ENCODE data around the gene SYNE1.
"Not testable (repeated sequence)": the region's sequence is repeated elsewhere in the genome, so short reads cannot be mapped to it uniquely, and the experiment has no call there.

Gene SYNE1

DNA sequence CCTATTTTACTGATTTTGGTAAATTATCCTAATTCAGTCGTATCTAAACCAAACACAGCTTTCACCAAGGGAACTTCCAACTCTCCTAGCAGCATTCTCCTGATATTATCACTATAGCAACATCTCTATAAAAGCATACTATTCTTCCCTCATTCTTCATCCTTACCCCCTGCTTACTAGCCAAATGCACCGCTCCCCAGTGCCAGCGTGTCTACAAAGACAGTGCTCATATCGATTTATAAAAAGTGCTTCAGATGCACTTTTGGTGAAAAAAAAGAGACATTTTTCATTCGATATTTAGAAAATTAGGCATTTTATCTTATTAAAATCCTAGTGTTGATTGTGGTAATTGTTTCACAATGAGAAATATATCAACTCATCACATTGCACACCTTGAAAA, 74.0 kb downstream of the SYNE1 start:
- Histone ChIP-seq H3K14ac (ENCODE audit: low read length) (no peak overlapping the region), H3K27me3 (ENCODE audit: insufficient read depth, low read length) (no peaks in the 10 kb centered on the region), H3K4me1 (ENCODE audit: control insufficient read depth in 1 of 2, insufficient read depth in 2 of 2, low read length in 2 of 2) (no peaks in the 10 kb centered on the region), H3K4me3 (ENCODE audit: low read depth, low read length) (no peak overlapping the region), H2BK5ac (ENCODE audit: low read depth, low read length, poor library complexity) (no peak overlapping the region), H3K18ac (ENCODE audit: low read length) (no peak overlapping the region), H2AK5ac (ENCODE audit: low read length) (no peak overlapping the region), H3K9me3 (ENCODE audit: insufficient read depth, low read depth, low read length) (no peaks in the 10 kb centered on the region), H4K91ac (ENCODE audit: low read depth, low read length) (no peak overlapping the region), H3K27ac (ENCODE audit: low read depth, low read length) (no peak overlapping the region), H3K9ac (ENCODE audit: low read length) (no peak overlapping the region), H2BK120ac (ENCODE audit: insufficient read depth, low read length, poor library complexity) (no peak overlapping the region), H4K8ac (ENCODE audit: low read depth, low read length) (no peak overlapping the region), H3K4ac (ENCODE audit: low read depth, low read length) (no peak overlapping the region), H2AFZ (ENCODE audit: insufficient read depth, low read length, poor library complexity) (no peak overlapping the region), H3K79me1 (ENCODE audit: low read length) (no peaks in the 10 kb centered on the region), H3K79me2 (ENCODE audit: control insufficient read depth, insufficient read depth, low read length, poor library complexity) (no peaks in the 10 kb centered on the region), H3K4me2 (ENCODE audit: low read length) (no peak overlapping the region), H4K12ac (ENCODE audit: low read depth, low read length) (no peak overlapping the region), H3K36me3 (ENCODE audit: control insufficient read depth in 1 of 2, insufficient read depth in 2 of 2, low read length in 2 of 2) (no peaks in the 10 kb centered on the region), H3K23ac (ENCODE audit: low read length) (no peak overlapping the region), H2BK12ac (ENCODE audit: low read length) (no peak overlapping the region)
- DNase-seq, result no peak
- no CpG with 5 or more reads among the region's 5 CpGs for WGBS (ENCODE audit: extremely low coverage, insufficient coverage, insufficient read length)

DNA sequence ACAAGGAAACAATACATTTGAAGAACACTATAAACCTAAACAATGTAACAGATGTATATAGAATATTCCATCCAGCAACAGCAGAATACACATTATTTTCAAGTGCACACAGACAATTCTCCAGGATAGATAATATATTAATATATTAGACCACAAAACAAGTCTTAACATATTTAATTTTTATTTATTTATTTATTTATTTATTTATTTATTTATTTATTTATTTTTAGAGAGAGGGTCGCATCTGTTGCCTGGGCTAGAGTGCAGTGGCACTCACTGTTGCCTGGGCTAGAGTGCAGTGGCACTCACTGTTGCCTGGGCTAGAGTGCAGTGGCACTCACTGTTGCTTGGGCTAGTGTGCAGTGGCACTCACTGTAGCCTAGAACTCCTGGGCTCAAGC, 78.4 kb downstream of the SYNE1 start:
- H3K27ac ChIP-seq (ENCODE audit: low read depth, low read length); H3K4me1 ChIP-seq (ENCODE audit: control insufficient read depth in 1 of 2, insufficient read depth in 2 of 2, low read length in 2 of 2); H3K27me3 ChIP-seq (ENCODE audit: insufficient read depth, low read length); H4K91ac ChIP-seq (ENCODE audit: low read depth, low read length); H3K36me3 ChIP-seq (ENCODE audit: control insufficient read depth in 1 of 2, insufficient read depth in 2 of 2, low read length in 2 of 2); H2AFZ ChIP-seq (ENCODE audit: insufficient read depth, low read length, poor library complexity); H3K79me1 ChIP-seq (ENCODE audit: low read length); H4K12ac ChIP-seq (ENCODE audit: low read depth, low read length); H2BK5ac ChIP-seq (ENCODE audit: low read depth, low read length, poor library complexity); H3K18ac ChIP-seq (ENCODE audit: low read length); H2AK5ac ChIP-seq (ENCODE audit: low read length); H3K79me2 ChIP-seq (ENCODE audit: control insufficient read depth, insufficient read depth, low read length, poor library complexity); H2BK120ac ChIP-seq (ENCODE audit: insufficient read depth, low read length, poor library complexity); H3K4me2 ChIP-seq (ENCODE audit: low read length); H3K4ac ChIP-seq (ENCODE audit: low read depth, low read length); H3K9me3 ChIP-seq (ENCODE audit: insufficient read depth, low read depth, low read length); H3K4me3 ChIP-seq (ENCODE audit: low read depth, low read length); H3K23ac ChIP-seq (ENCODE audit: low read length); H3K14ac ChIP-seq (ENCODE audit: low read length); H4K8ac ChIP-seq (ENCODE audit: low read depth, low read length); DNase-seq; H3K9ac ChIP-seq (ENCODE audit: low read length); H2BK12ac ChIP-seq (ENCODE audit: low read length): not testable (repeated sequence)
- no CpG with 5 or more reads among the region's 1 CpG for WGBS (ENCODE audit: extremely low coverage, insufficient coverage, insufficient read length)

DNA sequence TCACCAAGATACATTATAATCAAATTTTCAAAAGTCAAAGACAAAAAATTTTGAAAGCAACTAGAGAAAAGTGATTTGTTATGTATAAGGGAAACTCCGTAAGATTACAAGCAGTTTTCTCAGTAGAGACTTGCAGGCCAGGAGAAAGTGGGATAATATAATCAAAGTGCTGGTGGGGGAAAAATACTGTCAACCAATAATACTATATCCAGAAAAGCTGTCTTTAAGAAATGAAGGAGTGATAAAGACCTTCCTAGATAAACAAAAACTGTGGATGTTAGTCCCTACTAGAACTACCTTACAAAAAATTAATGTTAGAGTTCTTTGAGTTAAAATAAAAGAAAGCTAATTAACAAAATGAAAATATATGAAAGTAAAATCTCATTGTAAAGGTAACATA, 79.7 kb downstream of the SYNE1 start:
- no peak overlapping the region for H3K4ac ChIP-seq (ENCODE audit: low read depth, low read length)
- no peaks in the 10 kb centered on the region for H3K27me3 ChIP-seq (ENCODE audit: insufficient read depth, low read length)
- no peak overlapping the region for H3K18ac ChIP-seq (ENCODE audit: low read length)
- no peak overlapping the region for H3K14ac ChIP-seq (ENCODE audit: low read length)
- no peaks in the 10 kb centered on the region for H3K79me1 ChIP-seq (ENCODE audit: low read length)
- H2AK5ac ChIP-seq (ENCODE audit: low read length), result no peak overlapping the region
- H4K91ac ChIP-seq (ENCODE audit: low read depth, low read length), result no peak overlapping the region
- H2BK120ac ChIP-seq (ENCODE audit: insufficient read depth, low read length, poor library complexity), result no peak overlapping the region
- no peak overlapping the region for H3K23ac ChIP-seq (ENCODE audit: low read length)
- no peaks in the 10 kb centered on the region for H3K9me3 ChIP-seq (ENCODE audit: insufficient read depth, low read depth, low read length)
- H2AFZ ChIP-seq (ENCODE audit: insufficient read depth, low read length, poor library complexity), result no peak overlapping the region
- H2BK12ac ChIP-seq (ENCODE audit: low read length), result no peak overlapping the region
- no peaks in the 10 kb centered on the region for H3K4me1 ChIP-seq (ENCODE audit: control insufficient read depth in 1 of 2, insufficient read depth in 2 of 2, low read length in 2 of 2)
- no CpG with 5 or more reads among the region's 1 CpG for WGBS (ENCODE audit: extremely low coverage, insufficient coverage, insufficient read length)
- no peak for DNase-seq
- H4K12ac ChIP-seq (ENCODE audit: low read depth, low read length), result no peak overlapping the region
- no peak overlapping the region for H3K27ac ChIP-seq (ENCODE audit: low read depth, low read length)
- H3K79me2 ChIP-seq (ENCODE audit: control insufficient read depth, insufficient read depth, low read length, poor library complexity), result no peaks in the 10 kb centered on the region
- no peaks in the 10 kb centered on the region for H3K36me3 ChIP-seq (ENCODE audit: control insufficient read depth in 1 of 2, insufficient read depth in 2 of 2, low read length in 2 of 2)
- H3K4me2 ChIP-seq (ENCODE audit: low read length), result no peak overlapping the region
- no peak overlapping the region for H2BK5ac ChIP-seq (ENCODE audit: low read depth, low read length, poor library complexity)
- no peak overlapping the region for H4K8ac ChIP-seq (ENCODE audit: low read depth, low read length)
- no peak overlapping the region for H3K4me3 ChIP-seq (ENCODE audit: low read depth, low read length)
- H3K9ac ChIP-seq (ENCODE audit: low read length), result no peak overlapping the region

DNA sequence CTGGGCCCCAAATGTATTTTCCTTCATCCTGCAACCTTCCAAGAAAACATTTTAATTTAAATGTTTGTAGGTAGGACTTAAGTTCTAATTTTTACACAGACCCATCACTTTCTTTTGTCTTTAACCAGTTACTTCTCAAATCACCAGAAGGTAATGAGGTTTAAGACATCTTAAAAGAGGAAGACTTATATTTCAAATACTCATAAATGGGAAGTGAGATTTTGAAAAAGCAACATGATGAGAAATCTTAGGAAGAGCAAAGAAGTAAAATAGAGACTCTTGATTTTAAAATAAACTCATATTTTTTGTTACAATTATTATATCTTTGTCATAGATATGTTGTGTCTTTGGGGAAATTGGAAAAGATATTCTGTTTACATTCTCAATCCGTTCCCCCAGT, 82.3 kb downstream of the SYNE1 start:
- Histone ChIP-seq H2BK5ac (ENCODE audit: low read depth, low read length, poor library complexity) (no peak overlapping the region), H2AK5ac (ENCODE audit: low read length) (no peak overlapping the region), H3K4me3 (ENCODE audit: low read depth, low read length) (no peak overlapping the region), H3K18ac (ENCODE audit: low read length) (no peak overlapping the region), H4K8ac (ENCODE audit: low read depth, low read length) (no peak overlapping the region), H4K12ac (ENCODE audit: low read depth, low read length) (no peak overlapping the region), H3K27ac (ENCODE audit: low read depth, low read length) (no peak overlapping the region), H3K9me3 (ENCODE audit: insufficient read depth, low read depth, low read length) (no peaks in the 10 kb centered on the region), H3K27me3 (ENCODE audit: insufficient read depth, low read length) (no peaks in the 10 kb centered on the region), H3K9ac (ENCODE audit: low read length) (no peak overlapping the region), H3K4me2 (ENCODE audit: low read length) (no peak overlapping the region), H3K4me1 (ENCODE audit: control insufficient read depth in 1 of 2, insufficient read depth in 2 of 2, low read length in 2 of 2) (no peaks in the 10 kb centered on the region), H3K4ac (ENCODE audit: low read depth, low read length) (no peak overlapping the region), H3K79me2 (ENCODE audit: control insufficient read depth, insufficient read depth, low read length, poor library complexity) (no peaks in the 10 kb centered on the region), H4K91ac (ENCODE audit: low read depth, low read length) (no peak overlapping the region), H3K23ac (ENCODE audit: low read length) (no peak overlapping the region), H3K79me1 (ENCODE audit: low read length) (no peaks in the 10 kb centered on the region), H3K14ac (ENCODE audit: low read length) (no peak overlapping the region), H3K36me3 (ENCODE audit: control insufficient read depth in 1 of 2, insufficient read depth in 2 of 2, low read length in 2 of 2) (no peaks in the 10 kb centered on the region), H2AFZ (ENCODE audit: insufficient read depth, low read length, poor library complexity) (no peak overlapping the region), H2BK12ac (ENCODE audit: low read length) (no peak overlapping the region), H2BK120ac (ENCODE audit: insufficient read depth, low read length, poor library complexity) (no peak overlapping the region)
- no CpG with 5 or more reads among the region's 1 CpG for WGBS (ENCODE audit: extremely low coverage, insufficient coverage, insufficient read length)
- no peak for DNase-seq

All from trophoblast cell (in vitro differentiated cells and primary cell).